ENCODE data around the gene FGR.
"Not testable (repeated sequence)": the region's sequence is repeated elsewhere in the genome, so short reads cannot be mapped to it uniquely, and the experiment has no call there.

The FGR gene

DNA sequence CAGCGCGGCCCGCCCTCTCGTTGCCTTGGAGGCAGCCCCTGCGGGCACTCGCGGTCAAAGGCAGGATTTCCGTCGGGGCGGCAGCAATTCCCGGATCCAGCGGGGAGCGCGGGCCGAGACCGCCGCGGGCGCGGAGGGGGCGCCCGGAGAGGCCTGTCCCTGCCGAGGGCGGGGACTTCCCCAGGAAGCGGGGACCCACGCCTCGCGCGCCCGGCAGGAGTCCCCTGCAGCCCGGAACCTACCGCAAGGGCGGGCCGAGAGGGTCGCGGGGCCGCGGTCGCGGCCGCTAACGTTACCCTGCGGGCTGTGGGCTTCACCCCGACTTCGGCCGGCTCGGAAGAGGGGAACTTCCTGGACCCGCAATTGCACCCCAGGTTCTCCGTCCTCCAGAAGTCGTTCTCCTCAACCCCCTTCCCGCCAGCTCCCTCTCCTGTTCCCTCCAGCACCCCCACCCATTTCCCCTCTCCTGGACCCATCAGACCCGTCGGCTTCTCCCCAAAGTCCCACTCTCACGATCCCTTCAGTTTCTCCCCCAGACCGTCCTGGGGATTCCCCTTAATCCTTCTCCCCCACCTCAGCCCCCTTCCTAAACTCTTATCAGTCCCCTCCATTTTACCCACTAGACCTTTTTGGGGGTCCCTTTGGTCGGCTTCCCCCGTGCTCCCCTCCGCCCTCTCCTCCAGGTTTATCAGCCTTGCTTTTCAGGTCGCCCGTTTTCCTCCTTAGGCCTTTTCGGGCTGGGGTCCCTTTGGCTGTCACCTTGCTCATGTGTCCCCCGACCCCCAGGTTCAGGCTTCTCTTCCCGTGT lies 604 bp downstream of the FGR start:
- DNase-seq: no peak

DNA sequence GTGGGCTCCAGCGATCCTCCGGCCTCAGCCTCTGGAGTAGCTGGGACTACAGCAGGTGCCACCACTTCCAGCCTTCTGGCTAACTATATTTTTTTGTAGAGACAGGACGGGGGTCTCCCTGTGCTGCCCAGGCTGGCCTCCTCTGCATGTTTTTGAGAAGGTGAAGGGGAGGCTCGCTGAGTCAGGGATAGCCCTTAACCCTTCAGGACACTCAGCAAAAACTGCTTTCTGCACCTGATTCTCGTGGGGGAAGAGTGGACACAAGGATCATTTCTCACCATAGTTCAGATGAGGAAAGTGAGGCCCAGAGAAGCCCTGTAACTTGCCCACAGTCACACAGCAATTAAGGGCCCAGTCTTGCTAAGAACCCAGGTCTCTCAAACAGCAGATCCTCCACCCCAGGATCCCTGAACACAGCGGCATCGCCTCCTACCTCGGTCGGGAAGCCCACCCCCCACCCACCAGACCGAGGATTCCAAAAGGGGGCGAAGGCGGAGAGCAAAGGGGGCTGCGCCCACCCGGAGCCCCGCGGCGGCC lies 1.3 kb downstream of the FGR start:
- DNase-seq: no peak

DNA sequence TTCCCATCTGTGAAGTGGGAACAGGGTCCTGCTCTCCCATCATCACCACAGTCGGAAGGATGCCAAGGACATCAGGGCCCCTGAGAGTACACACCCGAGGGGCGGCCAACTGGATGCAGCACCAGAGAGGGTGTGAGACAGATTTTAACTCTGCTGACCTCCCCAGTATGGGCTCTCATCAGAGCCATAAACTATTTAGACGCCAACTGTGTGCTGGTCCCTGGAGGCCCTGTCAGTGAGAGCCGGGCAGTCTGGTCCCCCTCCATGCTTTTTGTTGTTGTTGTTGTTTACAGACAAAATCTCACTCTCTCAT lies 1.7 kb downstream of the FGR start:
- DNase-seq: no peak

DNA sequence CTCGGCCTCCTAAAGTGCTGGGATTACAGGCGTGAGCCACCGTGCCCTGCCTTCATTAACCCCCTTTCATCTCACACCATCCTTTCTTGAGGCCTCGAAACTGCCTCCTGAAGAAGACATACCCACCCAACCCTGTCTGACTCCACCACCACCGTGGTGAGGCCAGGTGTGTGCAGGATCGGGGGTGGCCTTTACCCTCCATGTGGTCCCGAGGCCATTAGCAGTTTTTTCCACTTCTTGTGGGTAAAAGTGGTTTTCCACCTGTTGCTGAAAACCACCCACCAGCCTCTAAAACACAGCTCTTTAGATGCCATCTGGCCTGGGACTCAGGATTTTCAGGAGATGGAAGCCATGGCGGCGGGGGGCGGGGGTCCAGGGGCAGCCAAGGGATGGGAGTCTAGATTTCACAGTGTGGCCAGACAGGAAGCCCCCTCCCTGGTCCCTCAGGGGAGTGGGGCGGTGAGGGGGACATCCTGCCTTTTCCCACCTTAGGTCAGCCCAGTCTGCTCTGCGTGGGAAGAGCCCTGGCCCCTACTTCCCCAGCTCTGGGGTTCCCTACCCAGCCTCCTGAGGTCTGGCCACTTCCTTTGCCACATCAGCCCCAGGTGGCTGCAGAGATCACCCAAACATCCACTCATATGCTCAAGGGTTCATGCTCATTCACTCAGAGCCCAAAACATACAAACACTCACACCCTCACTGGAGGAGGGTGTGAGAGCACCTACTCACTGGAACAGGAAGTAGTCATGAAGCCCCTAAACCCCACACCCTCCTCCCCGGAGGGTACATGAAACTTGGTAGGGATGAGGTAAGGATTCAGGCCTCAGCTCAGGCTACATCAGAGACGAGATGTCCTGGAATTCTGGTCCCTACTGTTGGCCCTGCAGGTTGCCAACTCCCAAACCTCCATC lies 2.3 kb downstream of the FGR start:
- DNase-seq: no peak

DNA sequence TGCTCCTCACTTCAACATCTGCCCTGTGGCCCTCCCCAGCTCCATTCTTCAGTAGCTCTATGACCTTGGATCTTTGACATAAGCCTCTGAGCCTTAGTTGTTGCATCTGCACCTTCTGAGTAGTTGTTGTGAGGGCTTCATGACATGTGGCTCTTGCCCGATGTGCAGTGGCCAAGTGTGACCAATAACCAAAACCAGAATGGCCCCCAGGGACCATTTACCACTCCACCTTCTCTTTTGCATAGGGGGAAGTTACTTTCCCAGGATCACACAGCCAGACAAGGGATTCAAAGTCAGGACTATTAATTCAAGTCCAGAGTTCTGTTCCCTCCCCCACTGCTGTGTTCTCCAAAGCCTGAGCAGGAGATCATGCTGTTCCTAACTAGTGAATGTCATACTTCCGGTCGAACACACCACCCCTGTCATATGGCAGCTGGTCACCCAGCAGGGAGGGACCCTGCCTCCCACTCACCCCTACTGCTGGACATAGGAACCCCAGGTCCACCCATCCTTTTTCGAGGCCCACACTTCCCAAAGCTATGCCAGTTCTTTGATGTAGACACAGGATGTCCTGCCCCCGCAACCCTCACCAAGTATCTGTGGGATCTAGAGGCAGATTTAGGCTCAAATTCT lies 4.0 kb downstream of the FGR start:
- no peak for DNase-seq

DNA sequence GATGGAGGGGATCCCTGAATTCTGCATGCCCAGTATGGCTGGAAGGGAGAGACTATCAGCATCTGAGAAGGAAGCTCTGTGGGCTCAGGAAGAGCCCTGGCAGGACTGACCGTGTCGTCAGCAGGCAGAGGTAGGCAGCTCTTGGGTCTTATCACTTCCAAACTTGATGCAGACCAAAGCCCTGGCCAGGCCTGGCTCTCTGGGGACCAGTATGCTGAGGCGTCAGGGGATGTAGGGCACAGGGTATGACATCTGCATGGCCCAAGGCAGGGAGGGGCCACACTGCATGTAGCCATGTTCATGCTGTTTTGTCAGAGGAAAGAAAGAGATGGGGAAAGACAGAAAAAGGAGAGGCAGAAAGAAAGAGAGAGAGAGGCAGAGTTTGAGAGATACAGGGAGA lies 6.3 kb downstream of the FGR start:
- DNase-seq: no peak

DNA sequence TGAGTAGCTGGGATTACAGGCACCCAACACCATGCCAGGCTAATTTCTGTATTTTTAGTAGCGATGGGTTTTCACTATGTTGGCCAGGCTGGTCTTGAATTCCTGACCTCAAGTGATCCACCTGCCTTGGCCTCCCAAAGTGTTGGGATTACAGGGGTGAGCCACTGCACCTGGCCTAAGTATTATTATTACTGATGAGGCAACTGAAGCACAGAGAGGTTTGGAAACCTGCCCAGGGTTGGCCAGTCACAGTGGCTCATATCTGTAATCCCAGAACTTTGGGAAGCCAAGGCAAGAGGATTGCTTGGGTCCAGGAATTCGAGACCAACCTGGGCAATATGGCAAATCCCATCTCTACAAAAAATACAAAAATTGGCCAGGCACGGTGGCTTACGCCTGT lies 7.3 kb downstream of the FGR start:
- not testable (repeated sequence) for DNase-seq

DNA sequence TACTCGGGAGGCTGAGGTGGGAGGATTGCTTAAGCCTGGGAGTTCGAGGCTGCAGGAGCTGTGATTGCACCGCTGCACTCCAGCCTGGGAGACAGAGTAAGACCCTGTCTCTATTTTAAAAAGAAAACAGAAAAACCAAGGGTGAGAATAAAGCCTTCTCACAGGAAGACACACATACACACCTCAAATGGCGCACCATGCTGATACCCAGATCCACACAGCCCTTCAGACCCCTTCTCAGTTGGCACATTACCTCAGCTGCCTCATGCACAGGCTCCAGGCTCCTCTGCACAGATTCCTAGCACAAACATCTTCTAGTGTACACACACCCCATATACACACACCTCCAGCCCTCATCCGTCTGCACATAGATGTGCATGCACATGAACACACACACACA lies 7.9 kb downstream of the FGR start:
- no peak for DNase-seq

DNA sequence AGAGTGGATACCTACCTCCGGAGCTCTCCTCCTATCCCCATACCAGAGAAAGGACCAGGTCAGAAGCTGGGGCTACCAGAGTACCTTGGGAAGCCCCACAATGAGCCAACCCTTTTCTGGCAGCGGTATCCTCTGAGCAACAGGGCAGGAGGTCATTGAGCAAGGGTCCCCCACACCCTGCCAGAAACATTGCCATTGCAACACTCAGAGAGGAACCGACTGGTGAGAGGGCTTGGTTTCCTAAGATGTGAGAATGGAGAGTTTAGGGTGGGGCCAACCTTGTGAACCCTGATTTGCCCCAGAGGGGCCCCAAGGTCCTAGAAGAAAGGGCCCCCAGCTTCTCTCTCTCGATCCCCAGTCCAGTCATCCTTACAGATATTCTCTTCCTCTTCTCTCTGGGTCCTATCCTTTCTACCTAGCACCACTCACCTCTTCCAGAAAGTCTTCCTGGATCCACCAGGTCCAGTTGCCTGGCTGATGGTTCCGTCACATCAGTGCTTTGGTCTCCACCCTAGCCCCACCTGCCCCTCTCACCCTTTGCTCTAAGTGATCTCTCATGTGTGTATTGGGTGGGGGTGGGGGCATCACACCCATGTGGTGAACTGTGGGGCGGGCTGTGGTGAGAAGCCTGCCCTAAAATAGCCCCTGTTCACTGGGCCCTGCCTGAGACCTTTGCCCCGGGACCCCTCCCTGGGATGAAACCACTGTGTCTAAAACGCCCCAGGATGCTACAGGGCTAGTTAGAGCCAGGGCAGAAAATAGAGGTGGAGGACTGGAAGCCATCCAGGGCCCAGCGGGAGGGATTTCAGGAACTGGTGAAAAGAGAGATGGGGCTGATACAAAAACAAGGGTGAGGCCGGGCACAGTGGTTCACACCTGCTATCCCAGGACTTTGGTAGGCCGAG lies 8.7 kb downstream of the FGR start:
- DNase-seq: no peak

DNA sequence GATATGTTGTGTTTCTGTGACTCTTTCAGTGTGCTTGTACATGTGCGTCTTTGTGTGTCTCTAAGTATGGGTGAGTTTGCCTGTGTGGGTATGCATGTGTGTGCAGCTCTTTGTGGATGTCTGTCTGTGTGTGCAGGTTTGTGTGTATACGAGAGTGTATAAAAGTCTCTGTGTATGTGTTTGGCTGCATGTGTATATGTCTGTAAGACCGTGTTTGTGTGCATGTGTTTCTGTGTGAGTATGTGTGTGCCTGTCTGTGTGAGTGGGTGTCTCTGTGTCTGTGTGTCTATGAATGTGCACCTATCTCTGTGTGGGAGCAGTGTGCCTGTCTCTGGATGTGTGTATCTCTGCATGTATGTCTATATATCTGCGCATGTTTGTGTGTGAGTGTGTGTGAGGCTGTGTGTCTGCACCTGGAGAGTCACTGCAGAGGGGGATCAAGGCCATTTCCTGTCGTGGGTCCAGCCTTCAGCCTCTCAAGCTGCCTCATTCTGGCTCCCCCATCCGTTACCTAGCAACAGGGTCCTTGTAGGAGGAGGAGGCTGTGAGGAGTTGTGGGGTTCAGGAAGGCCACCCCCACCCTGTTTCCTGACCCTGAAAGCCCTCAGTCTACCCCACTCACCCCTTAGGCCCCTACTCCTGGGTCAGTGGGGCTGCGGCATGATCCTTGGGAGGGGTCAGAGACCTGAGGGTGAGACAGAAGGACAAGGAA lies 10.4 kb downstream of the FGR start:
- no peak for DNase-seq

DNA sequence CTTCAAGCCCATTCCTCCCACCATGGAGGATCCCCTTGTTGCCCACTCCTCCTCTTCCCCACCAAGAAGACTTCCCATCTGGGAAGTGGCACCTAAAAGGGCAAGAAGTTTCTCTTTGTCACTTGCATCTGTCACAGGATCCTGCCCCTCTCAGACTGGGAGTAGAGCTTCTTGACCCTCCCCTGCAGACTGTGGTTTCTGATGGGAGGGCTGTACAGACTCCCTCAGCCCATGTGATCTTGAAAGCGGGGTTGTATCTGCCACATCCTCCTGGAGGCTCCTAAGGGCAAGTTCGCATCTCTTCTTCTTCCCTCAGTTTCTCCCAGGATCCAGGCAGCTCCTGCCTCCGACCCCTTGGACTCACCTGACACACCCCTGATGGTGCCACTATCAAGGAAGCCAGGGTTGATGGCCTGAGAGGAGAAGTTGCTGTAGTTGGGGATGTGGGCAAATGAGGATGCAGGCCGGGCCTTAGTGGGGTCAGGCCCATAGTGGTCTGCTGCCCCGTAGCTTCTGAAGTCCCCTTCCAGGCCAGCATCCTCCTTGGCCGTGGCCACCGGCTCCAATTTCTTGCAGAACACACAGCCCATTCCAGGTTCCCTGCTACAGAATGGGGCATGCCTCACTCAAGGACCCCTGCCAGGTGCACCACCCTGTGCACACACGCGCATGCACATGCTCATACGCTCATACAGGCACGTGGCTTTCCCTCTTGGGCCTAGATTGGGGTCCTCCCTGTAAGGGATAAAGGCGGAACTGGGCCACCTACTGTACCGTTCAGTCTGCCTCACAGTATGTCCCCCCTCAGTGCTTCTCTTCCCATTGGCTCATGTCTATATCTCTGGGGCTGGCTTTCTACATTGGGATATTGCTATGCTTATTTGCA lies 11.4 kb downstream of the FGR start:
- no peak for DNase-seq

DNA sequence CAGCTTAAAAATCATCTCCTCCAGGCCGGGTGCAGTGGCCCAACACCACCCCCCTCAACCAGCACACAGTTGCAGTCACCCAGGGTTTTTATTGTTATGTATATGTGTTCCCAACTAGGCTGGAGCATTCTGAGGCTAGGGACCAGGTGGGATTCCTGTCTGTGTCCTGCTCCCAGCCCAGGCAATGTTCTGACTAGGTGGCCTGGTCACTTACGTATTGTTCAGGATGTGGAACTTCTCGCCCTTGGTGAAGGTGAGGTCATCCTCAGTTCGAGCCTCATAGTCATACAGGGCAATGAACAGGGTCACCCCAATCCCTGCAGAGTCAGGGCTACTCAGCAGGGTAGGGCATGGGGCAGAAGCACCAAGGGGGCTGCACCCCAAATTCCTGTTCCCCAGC lies 12.2 kb downstream of the FGR start:
- DNase-seq: no peak

DNA sequence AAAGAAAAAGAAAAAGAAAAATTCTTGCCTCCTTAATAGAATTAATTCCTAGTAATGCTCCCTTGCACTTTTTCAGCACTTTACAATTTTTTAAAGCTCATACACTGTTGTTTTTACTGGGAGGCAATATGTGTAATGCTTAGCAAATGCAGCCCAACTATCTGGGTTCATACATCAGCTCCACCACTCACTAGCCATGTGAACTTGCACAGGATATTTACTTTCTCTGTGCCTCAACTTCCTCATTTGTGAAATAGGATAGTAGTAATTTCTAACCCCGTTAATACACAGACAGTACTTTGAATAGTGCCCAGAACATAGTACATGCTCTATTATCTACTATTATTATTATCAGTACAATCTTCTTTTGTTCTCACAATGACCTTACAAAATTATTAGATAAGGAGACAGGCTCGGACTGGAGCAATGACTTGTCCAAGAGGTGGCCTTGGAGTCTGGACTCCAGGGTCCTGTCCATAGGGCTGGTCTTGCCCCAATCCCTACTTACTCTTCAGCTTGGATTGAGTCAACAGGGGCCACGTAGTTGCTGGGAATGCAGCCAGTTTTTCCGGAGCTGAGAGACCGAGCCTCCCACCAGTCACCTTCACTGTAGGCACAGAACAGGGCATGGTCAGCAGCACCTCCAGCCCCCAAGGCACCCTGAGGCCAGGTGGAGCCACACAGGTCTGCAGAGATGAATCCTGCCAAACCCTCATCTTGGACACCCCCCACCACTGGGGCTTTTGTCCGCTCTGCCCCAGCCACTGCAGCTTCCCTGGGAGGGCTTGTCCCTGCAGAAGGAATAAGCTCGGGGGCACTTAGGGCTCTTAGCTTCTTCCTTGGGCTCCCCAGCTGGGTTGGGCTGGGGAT lies 13.7 kb downstream of the FGR start:
- no peak for DNase-seq

DNA sequence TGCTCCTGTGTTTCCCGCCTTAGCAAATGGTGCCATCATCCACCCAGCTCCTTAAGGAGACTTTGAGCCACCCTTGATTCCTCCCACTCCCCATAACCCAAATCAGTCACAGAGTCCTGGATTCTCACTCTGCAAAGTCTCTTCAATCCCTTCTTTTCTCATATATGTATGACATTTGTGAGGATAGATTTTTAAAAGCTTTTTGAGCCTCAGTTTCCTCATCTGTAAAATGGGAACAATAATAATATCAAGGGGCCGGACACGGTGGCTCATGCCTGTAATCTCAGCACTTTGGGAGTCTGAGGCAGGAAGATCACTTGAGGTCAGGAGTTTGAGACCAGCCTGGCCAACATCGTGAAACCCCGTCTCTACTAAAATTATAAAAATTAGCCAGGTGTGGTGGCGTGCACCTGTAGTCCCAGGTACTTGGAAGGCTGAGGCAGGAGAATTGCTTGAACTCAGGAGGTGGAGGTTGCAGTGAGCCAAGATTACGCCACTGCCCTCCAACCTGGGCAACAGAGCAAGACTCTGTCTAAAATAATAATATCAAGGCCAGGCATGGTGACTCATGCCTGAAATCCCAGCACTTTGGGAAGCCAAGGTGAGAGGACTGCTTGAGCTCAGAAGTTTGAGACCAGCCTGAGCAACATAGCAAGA lies 15.1 kb downstream of the FGR start:
- not testable (repeated sequence) for DNase-seq

DNA sequence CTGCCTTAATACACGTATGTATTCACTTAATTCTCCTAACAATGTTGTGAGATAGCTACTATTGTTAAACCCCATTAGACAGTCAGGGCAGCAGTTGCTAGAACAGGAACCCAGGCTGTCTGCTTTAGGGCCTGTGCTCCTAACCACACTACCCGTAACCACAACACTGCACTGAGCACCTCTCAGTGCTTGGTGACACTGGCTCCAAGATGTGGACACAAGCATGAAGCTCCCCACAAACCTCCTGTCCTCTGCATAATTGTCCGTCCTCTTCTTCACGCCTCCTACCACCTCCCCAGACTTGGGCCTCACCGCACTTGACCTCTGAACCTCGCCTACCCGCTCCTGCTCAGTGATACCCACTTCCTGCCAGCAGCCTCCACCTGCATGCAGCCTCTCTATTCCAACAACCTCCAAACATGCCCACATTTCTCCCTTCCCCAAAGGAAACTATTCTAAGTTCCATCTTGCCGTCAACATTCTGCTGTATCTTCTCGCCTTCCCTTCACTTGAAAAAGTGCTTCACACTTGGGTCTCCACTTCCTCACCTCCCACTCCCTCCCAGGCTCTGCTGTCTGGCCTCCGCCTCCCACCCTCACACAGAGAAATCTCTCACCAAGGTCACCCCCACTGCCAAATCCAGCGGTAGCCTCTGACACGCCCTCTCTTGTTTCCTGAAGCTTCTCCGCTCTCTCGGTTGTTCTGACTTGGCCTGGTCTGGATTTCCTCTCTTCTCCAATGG lies 16.5 kb downstream of the FGR start:
- no peak for DNase-seq

DNA sequence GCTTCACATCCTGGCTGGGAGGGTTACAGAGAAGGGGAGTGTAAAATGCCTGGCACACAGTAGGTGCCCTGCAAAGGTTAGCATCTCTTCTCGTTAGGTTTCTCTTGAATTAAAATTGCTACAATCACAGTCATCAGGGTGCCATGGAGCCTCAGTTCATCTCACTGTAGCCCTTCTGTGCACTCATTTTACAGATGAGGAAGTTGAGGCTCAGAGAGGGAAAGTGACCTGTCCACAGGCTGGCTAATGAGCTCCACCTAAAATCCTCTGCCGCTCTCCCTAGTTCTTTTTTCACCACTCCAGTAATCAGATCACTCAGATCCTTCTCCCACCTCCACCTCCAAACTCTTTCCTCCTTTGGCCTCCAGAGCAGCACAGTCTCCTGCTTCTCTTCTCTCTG lies 17.6 kb downstream of the FGR start:
- DNase-seq: no peak

DNA sequence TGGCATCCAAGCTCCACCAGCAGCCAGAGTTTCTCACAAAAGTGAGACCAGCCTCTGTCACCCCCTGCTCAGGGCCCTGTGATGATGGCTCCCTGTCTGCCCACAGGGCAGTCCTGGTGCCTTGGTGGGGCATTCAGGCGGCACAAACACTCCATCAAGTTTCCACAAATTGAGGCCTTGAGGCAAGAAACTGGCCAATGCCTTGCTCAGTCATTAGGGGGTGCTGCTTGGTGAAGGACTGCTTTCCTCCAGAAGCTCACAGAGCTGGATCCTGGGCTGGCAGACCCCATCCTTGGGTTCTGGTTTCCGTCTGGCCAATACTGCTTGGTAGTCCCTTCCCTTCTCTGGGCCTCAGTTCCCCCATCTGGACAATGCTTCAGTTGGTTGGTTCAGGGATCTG lies 18.5 kb downstream of the FGR start:
- no peak for DNase-seq

Measured in NCI-H1930 (cell line).